HG02610 (cell line): Measurements from ENCODE around the gene PRSS8.
"Not testable (repeated sequence)": the region's sequence is repeated elsewhere in the genome, so short reads cannot be mapped to it uniquely, and the experiment has no call there.

Experiments
- ATAC-seq: cut with Tn5 transposase; IDR thresholded peaks from one replicate; pipeline ENCODE4 v1.9.1; 2021; ENCODE audit warnings: mild to moderate bottlenecking, moderate library complexity; ENCODE audit not compliant: unreplicated experiment

Gene PRSS8

DNA sequence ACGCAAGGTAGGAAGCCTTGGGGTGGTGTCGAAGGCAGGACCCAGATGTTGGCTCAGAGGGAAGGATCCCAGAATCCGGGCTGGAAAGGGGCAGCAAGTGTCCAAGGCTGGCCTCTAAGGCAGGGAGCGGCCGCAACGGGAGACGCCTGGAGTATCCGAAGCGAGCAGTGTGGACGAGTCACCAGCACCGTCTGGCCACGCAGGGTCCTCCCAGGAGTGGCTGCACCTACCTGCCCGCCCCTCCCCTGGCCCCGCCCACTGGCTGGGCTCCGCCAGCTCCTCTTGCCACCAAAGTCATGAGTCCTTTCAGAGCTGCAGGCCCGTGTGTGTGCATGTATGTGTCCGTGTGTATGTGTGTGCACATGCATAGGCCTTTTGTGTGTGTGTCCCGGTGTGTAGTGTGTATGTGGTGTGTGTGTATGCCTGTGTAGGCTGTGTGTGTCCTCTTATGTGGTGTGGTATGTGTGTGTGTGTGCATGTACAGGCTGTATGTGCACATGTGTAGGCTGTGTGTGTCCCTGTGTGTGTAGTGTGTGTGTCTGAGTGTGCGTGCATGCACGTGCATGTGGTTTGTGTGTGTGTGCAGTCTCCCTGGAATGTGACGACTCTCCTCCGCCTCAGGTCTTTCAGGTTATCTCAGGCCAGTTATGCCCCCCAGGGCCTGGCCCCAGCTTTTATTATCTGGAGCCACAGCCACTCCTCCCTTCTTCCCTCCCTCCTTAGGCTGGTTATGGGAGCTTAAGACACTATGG is at the start of gene PRSS8:
TSS of gene PRSS8 (minus strand) at position 193 of the 752 bp plus-strand sequence. CDS start 229 bp downstream, outside the sequence.
- ATAC-seq = no peak

DNA sequence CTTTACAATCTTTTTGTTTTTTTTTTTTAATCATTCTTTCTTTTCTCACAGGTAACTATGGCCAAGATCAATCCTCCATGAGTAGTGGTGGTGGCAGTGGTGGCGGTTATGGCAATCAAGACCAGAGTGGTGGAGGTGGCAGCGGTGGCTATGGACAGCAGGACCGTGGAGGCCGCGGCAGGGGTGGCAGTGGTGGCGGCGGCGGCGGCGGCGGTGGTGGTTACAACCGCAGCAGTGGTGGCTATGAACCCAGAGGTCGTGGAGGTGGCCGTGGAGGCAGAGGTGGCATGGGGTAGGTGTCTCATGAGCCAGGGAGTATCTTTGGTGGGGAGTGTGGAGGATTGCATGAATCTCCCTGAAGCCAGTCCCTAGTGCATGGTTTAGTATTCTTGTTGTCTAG is 49.4 kb upstream of the PRSS8 start:
- ATAC-seq = no peak

DNA sequence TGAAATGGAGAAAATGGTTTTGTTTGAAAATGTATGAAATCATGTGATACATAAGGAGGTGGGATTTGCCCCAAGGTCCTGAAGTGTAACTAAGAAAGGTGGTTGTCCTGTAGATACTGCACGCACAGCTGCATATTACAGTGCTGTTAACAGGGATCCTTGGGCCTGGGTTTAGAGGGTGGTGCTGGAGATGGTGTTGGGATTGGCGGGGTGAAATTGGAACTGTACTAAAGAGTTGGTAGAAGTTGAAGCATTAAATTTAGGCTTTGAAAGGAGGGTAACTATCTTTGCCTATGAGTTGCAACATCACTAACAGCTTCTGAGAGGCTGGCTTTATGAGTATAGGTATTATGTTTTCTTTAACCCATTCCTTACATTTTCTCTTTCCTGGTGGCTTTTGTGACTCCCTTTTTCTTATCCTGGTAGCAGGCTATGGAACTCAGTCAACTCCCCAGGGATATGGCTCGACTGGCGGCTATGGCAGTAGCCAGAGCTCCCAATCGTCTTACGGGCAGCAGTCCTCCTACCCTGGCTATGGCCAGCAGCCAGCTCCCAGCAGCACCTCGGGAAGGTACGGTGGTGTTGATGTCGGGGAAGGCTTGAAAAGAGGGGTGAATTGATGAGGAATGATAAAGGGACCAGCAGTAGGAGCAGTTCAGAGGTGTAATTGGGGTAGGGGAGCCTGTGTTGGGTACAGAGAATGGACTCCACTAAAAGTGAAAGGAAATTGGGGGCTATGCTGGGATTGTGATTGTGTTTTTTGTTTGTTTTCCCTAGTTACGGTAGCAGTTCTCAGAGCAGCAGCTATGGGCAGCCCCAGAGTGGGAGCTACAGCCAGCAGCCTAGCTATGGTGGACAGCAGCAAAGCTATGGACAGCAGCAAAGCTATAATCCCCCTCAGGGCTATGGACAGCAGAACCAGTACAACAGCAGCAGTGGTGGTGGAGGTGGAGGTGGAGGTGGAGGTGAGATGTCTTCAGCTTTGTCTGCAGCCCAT is 48.2 kb upstream of the PRSS8 start:
- ATAC-seq = no peak

DNA sequence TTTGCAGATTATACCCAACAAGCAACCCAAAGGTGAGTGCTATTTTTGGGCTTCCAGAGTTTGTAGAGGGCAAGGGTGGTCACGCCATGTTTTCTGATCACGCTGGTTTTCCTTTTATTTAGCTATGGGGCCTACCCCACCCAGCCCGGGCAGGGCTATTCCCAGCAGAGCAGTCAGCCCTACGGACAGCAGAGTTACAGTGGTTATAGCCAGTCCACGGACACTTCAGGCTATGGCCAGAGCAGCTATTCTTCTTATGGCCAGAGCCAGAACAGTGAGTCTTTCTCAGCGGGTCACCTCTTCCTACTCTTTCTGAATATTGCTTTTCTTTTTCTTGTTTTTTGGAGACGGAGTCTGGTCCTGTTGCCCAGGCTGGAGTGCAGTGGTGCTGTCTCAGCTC is 46.9 kb upstream of the PRSS8 start:
- ATAC-seq = no peak

DNA sequence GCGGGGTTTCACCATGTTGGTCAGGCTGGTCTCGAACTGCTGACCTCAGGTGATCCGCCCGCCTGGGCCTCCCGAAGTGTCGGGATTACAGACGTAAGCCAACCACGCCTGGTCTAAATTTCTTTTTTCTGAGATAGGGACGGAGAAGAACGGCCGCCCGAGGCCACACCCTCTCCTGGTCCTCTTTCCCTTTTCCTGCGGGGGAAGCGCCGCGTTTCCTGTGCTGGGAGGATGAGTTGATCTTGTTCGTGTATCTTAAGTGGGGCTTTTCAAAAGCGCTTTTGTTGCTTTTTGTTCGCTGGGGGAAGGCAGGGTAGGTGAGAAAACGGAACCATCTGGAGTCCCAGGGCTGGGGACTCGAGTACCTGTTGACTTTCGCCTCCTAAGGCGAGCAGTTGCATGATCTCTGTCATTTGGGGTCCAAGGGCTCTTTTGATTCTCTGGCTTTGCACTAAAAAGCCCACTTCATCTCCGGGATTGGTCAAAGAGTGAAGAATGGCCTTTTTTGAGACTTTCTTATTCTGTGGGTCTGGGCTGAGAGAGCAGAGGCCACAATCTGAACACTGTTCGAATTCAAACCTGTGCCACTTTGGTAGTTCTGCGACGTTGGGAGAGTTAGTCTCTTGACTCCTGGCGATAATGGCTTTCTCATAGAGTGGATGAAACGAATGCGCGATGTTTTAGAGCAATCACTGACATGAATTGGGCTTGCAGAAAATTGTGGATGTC is 45.7 kb upstream of the PRSS8 start:
- ATAC-seq = no peak

DNA sequence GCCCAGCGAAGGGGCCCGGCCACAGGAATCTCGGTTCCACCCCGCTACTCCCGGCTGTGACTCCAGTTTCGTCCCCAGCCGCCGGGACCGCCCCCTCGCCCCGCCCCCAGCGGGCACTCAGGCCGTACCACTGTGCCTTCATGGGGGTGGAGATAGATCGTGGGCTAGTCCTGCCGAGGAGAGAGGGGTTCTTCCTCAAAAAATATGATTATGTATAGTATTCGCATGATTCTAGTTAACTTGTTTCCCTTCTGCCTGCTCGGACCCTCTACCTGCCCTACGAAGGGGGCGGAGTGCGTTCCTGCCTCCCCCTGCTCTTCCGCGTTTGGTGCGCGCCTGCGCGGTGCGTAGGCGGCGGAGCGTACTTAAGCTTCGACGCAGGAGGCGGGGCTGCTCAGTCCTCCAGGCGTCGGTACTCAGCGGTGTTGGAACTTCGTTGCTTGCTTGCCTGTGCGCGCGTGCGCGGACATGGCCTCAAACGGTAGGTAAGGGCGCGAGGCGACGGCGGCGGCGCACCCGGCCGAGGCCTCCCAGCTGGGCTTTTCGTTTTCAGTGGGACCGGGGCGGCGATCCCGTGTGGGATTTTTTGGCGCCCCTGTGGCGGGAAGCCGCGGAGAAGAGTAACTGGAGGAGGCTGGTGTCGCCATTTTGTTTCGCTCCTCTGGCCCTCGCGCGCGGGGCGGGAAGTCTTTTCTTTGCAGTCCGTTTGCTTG is 44.4 kb upstream of the PRSS8 start, which contains the start of gene FUS:
TSS of gene FUS (plus strand) at position 393 of the 713 bp plus-strand sequence. CDS start at position 469, 76 bp downstream.
- ATAC-seq = peak; percentile 54

DNA sequence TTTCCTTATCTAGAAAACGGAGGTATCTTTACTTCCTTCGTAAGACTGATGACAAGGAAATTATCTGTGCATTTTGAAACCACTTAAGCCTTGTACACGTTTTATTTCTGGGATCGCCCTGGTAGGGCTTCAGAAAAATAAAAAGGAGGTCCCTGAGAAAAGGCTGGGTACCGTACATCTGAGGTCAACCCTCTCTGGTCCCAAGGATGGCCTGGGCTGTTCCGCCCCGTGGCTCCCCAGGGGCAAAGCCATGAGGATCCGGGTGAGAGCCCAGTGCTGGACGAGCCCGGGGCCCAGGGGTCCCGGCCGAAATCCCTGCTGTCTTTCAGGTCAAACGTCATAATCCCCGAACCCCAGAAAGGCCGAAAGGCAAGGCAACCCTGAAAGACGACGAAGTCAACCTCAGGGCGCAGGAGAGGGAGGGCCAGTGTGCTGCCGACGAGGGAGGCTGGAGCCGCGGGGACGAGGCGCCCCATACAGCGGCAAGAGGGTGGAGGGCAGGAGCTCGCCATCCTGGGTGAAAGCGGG is 43.8 kb upstream of the PRSS8 start:
- peak; percentile 8 for ATAC-seq

DNA sequence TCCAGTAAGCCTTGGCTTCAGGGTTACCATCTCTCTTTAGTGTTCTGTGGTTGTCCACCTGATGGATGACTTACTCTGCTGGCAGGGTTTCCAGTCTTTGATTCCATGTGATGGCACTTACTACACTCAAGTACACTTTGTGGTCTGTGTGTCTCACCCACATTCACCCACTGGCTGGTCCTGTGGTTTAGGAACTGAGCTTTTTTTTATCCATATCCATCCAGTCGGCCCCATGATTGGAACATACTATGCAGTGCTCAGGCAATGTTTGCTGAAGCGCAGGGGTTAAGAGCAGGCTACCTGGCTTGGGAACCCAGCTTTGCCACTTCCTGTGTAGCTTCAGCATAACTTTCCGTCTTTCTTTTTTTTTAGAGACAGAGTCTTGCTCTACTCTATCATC is 41.6 kb upstream of the PRSS8 start:
- ATAC-seq = no peak

DNA sequence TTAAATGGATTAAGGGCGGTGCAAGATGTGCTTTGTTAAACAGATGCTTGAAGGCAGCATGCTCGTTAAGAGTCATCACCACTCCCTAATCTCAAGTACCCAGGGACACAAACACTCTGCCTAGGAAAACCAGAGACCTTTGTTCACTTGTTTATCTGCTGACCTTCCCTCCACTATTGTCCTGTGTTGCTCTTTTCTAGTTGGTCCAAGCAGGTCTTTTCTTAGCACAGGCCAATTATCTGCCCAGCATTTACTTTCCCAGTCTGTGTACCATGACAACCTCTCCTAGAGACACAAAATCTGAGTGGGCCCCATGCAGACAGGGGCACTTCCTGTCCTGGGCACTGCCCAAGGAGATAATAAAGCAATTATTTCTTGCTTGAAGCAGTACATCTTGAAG is 34.5 kb upstream of the PRSS8 start:
- ATAC-seq = not testable (repeated sequence)

DNA sequence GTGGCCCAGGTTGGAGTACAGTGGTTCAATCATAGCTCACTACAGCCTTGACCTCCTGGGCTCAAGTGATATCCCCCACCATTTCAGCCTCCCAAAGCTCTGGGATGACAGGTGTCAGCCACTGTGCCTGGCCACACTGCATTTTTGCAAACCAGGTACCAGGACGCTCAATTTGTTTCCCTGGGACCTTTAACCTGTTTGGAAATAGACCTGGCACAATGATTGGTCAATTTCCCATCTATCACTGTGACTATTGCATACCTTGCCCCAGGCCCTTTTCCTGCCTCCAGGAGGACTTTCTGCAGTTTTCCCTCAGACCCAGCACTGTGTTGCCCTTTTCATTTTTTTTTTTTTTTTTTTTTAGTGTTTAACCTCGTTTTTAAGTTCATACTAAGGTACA is 33.3 kb upstream of the PRSS8 start:
- ATAC-seq = no peak

DNA sequence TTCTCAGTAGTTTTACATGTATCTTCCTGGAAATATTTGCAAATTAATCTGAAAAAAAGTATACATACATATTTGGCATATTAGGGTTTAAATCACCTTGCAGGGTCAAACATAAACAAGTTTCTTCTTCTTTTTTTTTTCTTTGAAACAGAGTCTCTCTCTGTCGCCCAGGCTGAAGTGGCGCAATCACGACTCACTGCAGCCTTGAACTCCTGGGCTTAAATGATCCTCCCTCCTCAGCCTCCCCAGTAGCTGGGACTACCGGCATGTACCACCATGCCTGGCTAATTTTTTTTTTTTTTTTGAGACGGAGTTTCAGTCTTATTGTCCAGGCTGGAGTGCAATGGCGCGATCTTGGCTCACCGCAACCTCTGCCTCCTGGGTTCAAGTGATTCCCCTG is 31.8 kb upstream of the PRSS8 start:
- ATAC-seq = no peak

DNA sequence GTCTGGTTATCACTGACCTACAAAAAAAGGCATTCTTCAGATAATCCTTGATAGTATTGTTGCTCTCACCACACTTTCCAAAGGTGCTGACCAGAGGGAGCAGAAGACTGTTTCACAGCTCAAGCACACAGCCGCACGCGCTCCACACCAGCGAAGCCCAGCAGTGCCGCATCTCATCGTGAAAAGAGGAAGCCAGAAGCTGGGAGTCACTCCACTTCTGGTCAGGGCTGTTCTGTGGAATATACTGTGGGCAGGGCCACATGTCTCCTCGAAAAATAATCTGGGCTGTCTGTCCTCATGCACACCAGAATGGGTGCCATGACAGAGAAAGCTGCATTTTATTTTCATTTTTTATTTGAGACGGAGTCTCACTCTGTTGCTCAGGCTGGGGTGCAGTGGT is 21.6 kb upstream of the PRSS8 start:
- ATAC-seq = no peak

DNA sequence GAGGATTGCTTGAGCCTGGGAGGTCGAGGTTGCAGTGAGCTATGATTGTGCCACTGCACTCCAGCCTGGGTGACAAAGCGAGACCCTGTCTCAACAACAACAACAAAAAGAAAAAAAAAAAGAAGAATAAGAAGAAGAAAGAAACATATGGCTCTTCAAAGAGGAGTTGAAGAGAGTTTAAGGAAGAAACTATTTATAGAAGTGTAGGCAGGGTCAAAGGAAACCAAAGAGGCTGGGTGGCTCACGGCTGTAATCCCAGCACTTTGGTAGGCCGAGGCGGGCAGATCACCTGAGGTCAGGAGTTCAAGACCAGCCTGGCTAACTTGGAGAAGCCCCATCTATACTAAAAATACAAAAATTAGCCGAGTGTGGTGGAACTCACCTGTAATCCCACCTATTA is 15.4 kb upstream of the PRSS8 start:
- ATAC-seq = not testable (repeated sequence)

DNA sequence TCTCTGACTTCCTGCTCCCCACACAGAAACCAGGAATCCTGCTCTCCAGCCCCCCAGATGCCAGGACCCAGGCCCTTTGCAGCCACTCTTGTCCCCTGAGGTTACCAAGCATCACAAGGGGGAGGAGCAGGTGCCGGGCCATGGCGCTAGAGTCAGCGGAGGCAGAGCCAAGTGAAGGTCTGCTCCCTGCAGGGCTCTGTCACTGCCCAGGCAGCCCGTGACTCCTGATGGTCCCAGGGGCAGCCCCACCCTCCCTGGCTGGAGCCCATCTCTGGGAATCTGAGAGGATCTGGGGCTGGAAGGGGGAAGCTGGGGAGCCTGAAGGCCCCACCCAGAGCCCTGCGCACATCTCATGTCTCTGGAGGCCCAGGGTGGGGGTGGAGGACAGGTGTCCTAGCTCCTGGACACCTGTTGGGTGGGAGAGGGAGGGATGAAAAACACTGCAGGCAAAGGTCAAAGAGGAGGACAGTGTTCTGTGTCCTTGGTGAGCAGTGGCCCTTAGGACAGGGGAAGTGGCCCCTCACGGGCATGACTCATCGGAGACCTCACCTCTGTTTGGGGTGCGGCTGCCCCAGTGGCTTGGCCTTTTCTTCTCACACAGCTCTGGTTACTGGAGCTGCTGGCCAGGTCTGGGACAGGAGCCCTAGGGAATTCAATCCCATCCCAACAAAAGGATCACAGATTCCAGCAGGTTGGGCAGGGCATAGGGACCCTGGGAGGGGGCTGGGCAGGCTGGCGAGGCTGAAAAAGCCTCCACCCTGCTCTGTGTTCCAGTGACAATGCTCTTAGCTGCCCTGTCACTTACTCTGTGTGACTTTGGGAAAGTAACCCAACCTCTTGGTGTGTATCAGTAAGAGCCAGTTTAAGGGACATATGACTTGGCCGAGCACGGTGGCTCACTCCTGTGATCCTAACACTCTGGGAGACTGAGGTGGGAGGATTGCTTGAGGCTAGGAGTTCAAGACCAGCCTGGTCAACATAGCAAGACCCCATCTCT is 14.7 kb upstream of the PRSS8 start, which contains the start of gene PRSS36:
TSS of gene PRSS36 (minus strand) at position 173 of the 997 bp plus-strand sequence. CDS start at position 142, 31 bp downstream.
- no peak for ATAC-seq

DNA sequence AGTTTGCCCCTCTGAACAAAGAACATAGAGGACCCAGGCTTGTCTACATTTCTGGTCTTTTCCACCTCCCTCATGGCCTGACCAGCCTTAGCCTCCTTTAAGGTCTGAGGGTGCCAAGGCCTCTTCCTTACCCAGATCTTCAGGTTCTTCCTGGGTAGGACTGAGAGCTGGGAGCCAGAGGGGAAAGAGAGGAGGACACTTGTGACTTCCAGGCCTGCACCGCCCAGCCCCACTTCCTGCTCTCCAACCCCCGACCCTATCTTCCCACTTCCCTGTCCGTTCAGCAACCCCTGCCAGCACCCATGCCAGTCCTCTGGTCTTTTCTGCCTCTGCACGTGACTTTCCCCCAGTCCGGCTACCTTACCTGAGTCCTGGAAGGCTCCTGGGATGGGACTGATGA is 13.8 kb upstream of the PRSS8 start:
- no peak for ATAC-seq

DNA sequence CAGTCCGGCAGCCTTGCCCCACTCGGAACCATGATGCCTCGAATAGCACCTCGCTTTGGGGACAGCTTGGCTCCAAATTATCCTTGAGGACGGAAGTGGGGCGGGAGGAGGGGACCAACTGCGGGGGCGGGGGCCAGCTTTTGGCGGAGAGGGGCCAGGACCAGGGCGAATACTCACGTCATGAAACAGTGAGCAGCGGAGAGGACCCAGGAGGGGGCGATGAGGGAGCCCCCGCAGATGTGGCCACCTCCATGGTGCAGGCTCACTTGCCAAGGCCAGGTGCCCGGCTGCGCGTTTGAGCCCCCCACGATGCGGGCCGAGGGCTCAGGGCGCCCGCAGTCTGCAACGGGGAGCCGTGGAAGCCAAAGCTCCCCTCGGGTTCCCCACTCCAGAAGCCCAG is 13.4 kb upstream of the PRSS8 start:
- no peak for ATAC-seq

DNA sequence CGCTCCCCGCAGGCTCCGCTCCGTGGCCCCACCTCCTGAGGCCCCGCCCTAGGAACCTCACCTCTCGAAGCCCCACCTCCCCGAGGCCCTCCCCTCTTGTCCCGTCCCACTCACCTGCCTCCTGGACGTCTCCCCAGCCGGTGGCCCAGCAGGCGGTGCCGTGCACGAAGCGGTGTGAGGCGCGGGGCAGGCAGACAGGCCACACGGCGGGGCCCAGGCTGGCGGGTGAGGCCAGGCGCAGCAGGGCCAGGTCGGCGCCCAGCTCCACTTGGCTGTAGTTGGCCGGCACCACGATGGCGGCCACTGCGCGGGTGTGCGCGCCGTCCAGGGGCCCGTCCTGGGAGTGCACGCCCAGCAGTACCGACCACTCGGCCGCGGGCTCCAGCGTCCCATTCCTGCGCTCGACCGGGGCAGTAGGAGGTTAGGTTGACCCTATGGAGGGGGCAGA is 12.8 kb upstream of the PRSS8 start:
- no peak for ATAC-seq

DNA sequence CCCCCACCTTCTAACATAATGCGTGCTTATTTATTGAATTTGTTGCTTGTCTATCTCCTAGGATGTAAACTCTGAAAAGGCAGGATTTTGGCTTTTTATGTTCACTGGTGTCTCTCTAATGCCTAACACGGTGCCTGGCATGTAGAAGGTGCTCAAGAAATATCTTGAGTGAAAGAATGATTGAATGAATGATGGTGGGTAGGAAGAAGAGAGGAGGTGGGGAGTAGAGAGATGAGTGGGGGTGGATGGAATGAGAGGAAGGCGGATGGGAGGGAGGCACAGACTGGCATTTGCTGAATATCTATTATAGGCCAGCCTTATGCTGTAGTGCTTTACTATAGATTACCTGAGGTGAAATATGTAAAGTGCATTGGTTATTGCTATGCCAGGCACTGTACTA is 12.0 kb upstream of the PRSS8 start:
- ATAC-seq = no peak
